NCI-H128 (cell line): ENCODE measurements around the gene CASP10.
"Not testable (repeated sequence)": the region's sequence is repeated elsewhere in the genome, so short reads cannot be mapped to it uniquely, and the experiment has no call there.

ENCODE experiments used
- DNase-seq: peaks from one replicate; lab custom pipeline; 2025; ENCODE audit not compliant: unreplicated experiment; lab: John Stamatoyannopoulos, UW

CASP10 gene

GRCh38 chr2:201231781-201232466 is 49.0 kb downstream of the CASP10 start:
- DNase-seq = peak; percentile 40

- no peak for DNase-seq
Observed at GRCh38 chr2:201232467-201232815, 49.5 kb downstream of the CASP10 start.

GRCh38 chr2:201233192-201233811 is 50.4 kb downstream of the CASP10 start:
- DNase-seq = peak; percentile 13

GRCh38 chr2:201233812-201234662 is 51.1 kb downstream of the CASP10 start:
- DNase-seq = no peak

- DNase-seq = no peak
Observed at GRCh38 chr2:201234663-201235135, 51.8 kb downstream of the CASP10 start.

GRCh38 chr2:201235860-201236811 is 53.2 kb downstream of the CASP10 start:
- peak; percentile 3 for DNase-seq

GRCh38 chr2:201237486-201238123 is 54.7 kb downstream of the CASP10 start:
- no peak for DNase-seq

- DNase-seq = not testable (repeated sequence)
Observed at GRCh38 chr2:201239167-201239935, 56.4 kb downstream of the CASP10 start.

GRCh38 chr2:201242571-201243277 is 59.8 kb downstream of the CASP10 start:
- DNase-seq = no peak

- DNase-seq = no peak
Observed at GRCh38 chr2:201244829-201245228, 61.9 kb downstream of the CASP10 start.

GRCh38 chr2:201246280-201246679 is 63.3 kb downstream of the CASP10 start:
- DNase-seq = no peak

GRCh38 chr2:201248288-201248844 is 65.4 kb downstream of the CASP10 start:
- DNase-seq = no peak

GRCh38 chr2:201249889-201250288 is 66.9 kb downstream of the CASP10 start:
- no peak for DNase-seq

GRCh38 chr2:201250741-201251140 is 67.8 kb downstream of the CASP10 start:
- no peak for DNase-seq

GRCh38 chr2:201254081-201254730 is 71.3 kb downstream of the CASP10 start:
- DNase-seq = no peak

GRCh38 chr2:201255408-201256033 is 72.6 kb downstream of the CASP10 start:
- no peak for DNase-seq

GRCh38 chr2:201256082-201256481 is 73.1 kb downstream of the CASP10 start:
- DNase-seq = no peak
